NOMO-1 treated with dmso at 0.1 percent for 144 hours (cell line): ENCODE results near the gene PYHIN1.

Experiments
- DNase-seq: peaks from one replicate; lab custom pipeline; 2025; ENCODE audit not compliant: unreplicated experiment; lab: John Stamatoyannopoulos, UW

The PYHIN1 gene

GRCh38 chr1:158931055-158931737, at the start of gene PYHIN1:
Gene PYHIN1 (plus strand): TSS chr1:158931552. CDS start chr1:158936911, 5,359 bp downstream.
- peak; percentile 41 for DNase-seq

GRCh38 chr1:158893654-158894053, 37.7 kb upstream of the PYHIN1 start:
- no peak for DNase-seq

GRCh38 chr1:158898722-158899121, 32.6 kb upstream of the PYHIN1 start:
- no peak for DNase-seq

DNA sequence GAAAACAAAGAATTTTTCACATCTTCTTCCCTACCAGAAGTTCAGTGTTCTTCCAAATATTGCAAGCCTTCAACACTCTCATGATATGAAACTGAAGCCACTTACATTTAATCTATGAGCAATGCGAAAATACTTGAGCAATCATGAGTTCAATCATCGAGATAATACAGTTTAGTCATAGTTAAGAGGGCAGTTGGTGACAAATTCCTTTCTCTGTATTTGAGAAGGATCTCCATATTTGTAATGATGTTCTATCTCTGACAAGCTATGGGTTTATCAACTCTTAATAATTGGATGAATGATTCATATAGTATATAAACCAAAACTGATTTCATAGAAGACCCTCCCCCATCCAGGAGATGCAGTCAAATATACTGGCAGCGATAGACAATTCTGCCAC, 29.7 kb upstream of the PYHIN1 start:
- no peak for DNase-seq

- DNase-seq: no peak
Observed at GRCh38 chr1:158916085-158916484, 15.3 kb upstream of the PYHIN1 start.

- DNase-seq: no peak
Observed at GRCh38 chr1:158924677-158925076, 6.7 kb upstream of the PYHIN1 start.

- DNase-seq: no peak
Observed at GRCh38 chr1:158930504-158930903, 848 bp upstream of the PYHIN1 start.

GRCh38 chr1:158932171-158932570, 819 bp downstream of the PYHIN1 start:
- DNase-seq: no peak

DNA sequence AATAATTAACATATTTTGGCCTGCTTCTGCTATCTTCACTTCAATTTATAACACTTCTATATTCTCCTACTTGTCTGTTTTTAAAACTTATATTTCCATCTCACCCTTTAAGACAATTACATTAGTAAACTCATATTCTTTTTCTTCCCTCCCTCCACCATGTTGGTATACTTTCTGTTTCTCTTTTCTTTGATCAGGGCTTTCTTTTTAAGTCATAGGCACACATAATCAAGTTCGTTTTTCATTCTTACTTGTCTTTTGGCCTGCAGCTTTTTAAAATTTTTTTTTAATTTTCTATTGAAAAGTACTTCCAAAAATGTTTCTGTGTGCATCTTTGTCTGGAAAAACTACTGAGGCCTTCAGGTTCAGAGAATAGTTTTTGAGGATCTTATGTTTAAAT, 2.3 kb downstream of the PYHIN1 start:
- no peak for DNase-seq

GRCh38 chr1:158939180-158939579, 7.8 kb downstream of the PYHIN1 start:
- no peak for DNase-seq

GRCh38 chr1:158941317-158941716, 10.0 kb downstream of the PYHIN1 start:
- no peak for DNase-seq

- no peak for DNase-seq
Observed at GRCh38 chr1:158942490-158942889, 11.1 kb downstream of the PYHIN1 start.

DNA sequence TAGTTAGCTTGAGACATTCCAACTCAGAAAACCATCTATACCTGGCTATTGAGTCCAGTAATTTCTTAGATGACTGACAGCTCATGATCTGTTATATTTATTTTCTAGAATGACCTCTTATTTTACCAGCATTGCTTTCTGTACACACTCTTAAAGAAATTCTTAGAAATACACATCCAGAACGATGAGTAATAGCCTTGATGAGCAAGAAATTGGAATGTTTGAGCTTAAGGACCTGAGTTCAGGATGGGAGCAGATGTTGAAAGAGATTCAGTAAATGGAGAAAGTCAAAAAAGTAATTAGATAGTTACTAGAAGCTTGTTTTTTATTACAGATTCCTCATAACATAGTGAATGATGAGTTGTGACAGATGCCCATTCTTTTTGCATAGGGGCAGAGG, 11.7 kb downstream of the PYHIN1 start:
- DNase-seq: no peak

DNA sequence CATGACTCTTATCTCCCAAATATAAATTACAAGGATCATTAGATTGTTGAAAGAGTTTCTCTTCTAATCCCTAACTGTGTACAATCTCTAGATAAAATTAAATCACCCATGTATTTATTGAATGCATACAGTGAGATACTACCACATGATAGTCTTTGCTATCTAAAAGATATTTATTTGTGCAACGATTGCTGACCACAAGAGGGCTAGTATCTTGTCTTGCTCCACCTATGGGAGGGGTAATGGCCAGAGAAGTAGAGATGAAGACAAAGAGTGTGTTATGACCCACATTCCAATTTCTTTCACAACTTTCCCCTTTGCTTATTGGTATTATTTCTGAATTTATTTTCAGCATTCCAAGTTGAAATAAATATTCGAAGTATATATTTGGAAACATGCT, 13.7 kb downstream of the PYHIN1 start:
- no peak for DNase-seq

- no peak for DNase-seq
Observed at GRCh38 chr1:158946785-158947184, 15.4 kb downstream of the PYHIN1 start.

DNA sequence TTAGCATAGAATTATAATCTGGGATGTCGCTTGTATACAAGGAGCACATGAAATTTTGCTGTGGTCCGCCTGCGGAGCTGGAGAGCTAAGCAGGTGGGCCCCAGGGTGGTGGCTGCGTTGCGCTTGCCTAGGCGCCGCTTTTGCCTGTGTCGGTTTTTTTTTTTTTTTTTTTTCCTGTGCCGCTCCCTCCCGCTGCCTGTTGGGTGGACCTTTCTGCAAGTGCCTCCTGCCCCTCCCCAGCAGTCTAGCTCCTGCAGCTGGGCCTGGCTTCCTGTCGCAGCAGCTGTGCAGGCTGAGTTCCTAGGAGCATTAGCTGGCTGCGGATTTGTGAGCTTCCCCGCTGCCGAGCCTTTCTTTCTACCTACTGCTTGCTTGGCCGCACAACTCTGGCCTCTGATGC, 20.6 kb downstream of the PYHIN1 start:
- peak; percentile 79 for DNase-seq

DNA sequence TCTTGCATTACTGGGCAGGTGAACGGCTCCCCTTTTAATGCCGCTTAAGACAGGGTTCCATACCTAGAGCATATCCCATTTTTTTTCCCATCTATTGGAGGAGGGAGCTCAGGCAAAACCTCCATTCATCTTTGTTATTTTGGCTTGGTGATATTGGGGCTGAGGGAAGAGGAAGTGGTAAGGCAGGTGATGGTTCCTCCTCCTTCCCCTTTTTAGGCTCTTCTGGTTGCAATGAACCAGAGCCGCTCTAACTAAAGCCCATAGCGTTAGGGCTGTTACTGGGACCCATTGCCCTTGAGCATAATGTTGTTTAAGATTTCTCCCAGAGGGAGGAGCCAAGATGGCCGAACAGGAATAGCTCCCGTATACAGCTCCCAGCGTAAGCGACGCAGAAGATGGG, 21.1 kb downstream of the PYHIN1 start:
- DNase-seq: peak; percentile 75

- DNase-seq: no peak
Observed at GRCh38 chr1:158961178-158961577, 29.8 kb downstream of the PYHIN1 start.

DNA sequence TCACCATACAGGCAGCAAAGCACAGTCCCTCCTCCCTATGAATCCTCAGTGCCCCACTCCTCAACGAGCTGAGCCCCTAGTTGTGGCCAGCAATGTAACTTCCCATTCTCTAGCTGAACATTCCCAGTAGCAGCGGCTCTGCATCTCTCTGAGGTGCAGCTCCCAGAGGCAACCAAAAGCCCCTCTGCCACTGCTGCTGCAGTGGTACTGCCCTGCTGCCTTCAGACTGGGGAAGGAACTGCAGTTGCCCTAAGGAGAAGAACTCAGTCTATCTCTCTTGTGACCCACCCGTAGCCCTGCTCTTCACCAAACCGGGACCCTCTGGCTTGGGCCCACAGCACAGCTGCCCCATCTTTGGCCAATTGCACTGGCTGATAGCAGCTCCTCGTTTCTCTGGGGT, 31.6 kb downstream of the PYHIN1 start:
- DNase-seq: no peak

- no peak for DNase-seq
Observed at GRCh38 chr1:158969166-158969565, 37.8 kb downstream of the PYHIN1 start.

- DNase-seq: no peak
Observed at GRCh38 chr1:158969855-158970254, 38.5 kb downstream of the PYHIN1 start.

DNA sequence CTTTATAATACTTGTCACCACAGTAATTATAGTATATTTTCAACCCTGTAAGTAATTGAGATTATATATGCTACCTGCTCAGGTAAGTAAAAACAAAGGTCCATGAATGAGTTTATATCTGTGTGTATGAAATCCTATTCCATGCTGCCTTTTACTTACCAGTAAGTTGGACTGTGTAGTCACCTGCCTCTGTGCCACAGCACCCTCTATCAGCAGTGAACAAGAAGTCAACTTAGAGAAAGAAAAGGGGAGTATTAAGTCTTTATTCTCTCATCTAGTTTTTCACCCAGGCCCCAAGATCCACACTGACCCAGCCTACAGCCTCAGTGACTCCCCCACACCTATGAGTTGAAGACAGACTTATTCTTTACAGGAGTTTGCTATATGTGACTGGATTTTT, 41.5 kb downstream of the PYHIN1 start:
- no peak for DNase-seq

- no peak for DNase-seq
Observed at GRCh38 chr1:158976219-158976618, 44.9 kb downstream of the PYHIN1 start.
